ENCODE data around the gene CSTPP1. TPM values are rescaled to one million over a fixed set of nuclear protein-coding genes. Genes with fewer than 3 reads are reported as not detected.

The CSTPP1 gene
- total and polyA plus RNA-seq, 2 of the 8 experiments (the other 6 are each of a cell fraction or from before 2014, with no cell fraction given) = 24.2 to 28.7 TPM

DNA sequence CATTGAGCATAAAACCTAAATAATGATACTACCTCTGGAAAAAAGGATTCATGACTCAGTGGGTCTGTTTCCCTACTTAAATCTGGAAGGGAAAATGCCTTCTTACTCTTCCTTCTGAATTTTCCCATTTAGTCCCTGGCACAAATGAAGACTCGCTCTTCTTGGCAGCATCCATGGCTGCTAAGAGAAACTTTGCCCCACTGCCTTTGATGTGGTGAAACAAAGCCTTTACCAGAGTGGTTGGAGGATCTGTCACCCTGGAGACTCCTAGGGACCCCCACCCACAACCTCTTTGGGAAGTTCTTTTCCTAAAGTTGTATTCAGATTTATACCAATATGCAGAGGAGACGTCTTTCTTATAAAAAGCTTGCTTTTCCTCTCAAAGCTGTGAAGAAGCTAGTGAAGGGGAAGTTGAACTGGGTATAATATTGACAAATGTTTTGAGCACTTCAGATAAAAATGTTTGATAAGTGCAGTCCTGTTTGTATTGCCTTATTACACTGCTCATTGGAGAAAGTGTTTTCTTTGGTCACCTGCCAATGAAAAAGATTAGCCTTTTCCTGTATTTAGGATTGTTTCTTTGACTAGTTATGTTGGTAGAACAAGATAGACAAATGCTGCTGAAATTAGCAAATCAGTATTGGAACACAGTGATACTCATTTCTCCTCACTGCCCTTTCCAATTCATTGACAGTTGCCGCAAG, 162.8 kb downstream of the CSTPP1 start:
- POLR2A ChIA-PET (ENCODE audit: partially characterized antibody) = no interaction called here
- CTCF ChIA-PET (ENCODE audit: partially characterized antibody) = interaction anchor here (1.0 kb wide), 1 partner anchor 180 kb away, joined by 3 read pairs; no protein-coding TSS in a partner anchor

More for the DNA sequence above, 162.8 kb downstream of the CSTPP1 start:
- peaks cover 2 to 7% (median 4%) of the 10 kb centered on the region in 4 experiments; a peak in 4 of 7 replicates for H3K4me1 ChIP-seq (replicated peaks in 1 of 4; ENCODE audit: control insufficient read depth in 3 of 4, insufficient read depth in 4 of 4, low read length in 3 of 4)
- H2BK20ac ChIP-seq (ENCODE audit: low read length) = no peak overlapping the region
- H3K27ac ChIP-seq (ENCODE audit: low read depth, low read length) = no peak overlapping the region
- H4K20me1 ChIP-seq (replicated peaks in 1 of 2; ENCODE audit: control insufficient read depth in 1 of 2, insufficient read depth in 2 of 2, low read length in 2 of 2) = no peaks in the 10 kb centered on the region
- no peak overlapping the region for H3K4ac ChIP-seq (replicated peaks; ENCODE audit: insufficient read length, low read depth, low read length)
- no peak overlapping the region for H2BK120ac ChIP-seq (replicated peaks; ENCODE audit: low read depth, low read length)
- no peak overlapping the region for H3K23ac ChIP-seq (ENCODE audit: insufficient read length)
- H3K18ac ChIP-seq (ENCODE audit: extremely low read depth, low read length) = no peak overlapping the region
- DNase-seq (ENCODE audit: low read depth in 1 of 2, low spot score in 2 of 2) = no peak
- no peak overlapping the region for H2BK5ac ChIP-seq (ENCODE audit: low read depth, low read length)
- no peak overlapping the region for H3K4me2 ChIP-seq (ENCODE audit: insufficient read depth in 1 of 2, low read depth in 2 of 2, low read length in 2 of 2)
- H2AFZ ChIP-seq (ENCODE audit: low read length) = no peak overlapping the region
- H2BK12ac ChIP-seq (ENCODE audit: low read depth, low read length) = no peak overlapping the region
- no peaks in the 10 kb centered on the region for H3K79me2 ChIP-seq (ENCODE audit: control insufficient read depth in 1 of 2, insufficient read depth in 2 of 2, low read length in 2 of 2)
- FAIRE-seq = no peak
- H3K9ac ChIP-seq (replicated peaks in 1 of 4; ENCODE audit: extremely low read depth in 1 of 4, low read depth in 3 of 4, low read length in 3 of 4) = no peak overlapping the region
- H3K79me1 ChIP-seq (ENCODE audit: low read depth, low read length) = no peaks in the 10 kb centered on the region
- peaks cover 0 to 2% of the 10 kb centered on the region in 2 experiments; a peak in 1 of 4 replicates for H3K9me3 ChIP-seq (ENCODE audit: insufficient read depth in 2 of 2, low read depth in 1 of 2, low read length in 1 of 2)
- H2BK15ac ChIP-seq (ENCODE audit: low read length) = no peak overlapping the region
- WGBS, 2 experiments (ENCODE audit: extremely low coverage in 1 of 2, insufficient coverage in 1 of 2, insufficient read length in 1 of 2, insufficient replicate concordance in 2 of 2, low coverage in 1 of 2, low lambda C conversion rate in 2 of 2, missing lambda C conversion rate in 1 of 2) = 89% methylated on average over 3 of the region's 3 CpGs; no CpG with 5 or more reads in 1 of the 2 experiments
- no peaks in the 10 kb centered on the region for H3K36me3 ChIP-seq (ENCODE audit: control insufficient read depth in 2 of 4, insufficient read depth in 4 of 4, low read length in 3 of 4)
- H3K23me2 ChIP-seq (ENCODE audit: low read depth, low read length) = no peaks in the 10 kb centered on the region
- H4K91ac ChIP-seq (replicated peaks; ENCODE audit: insufficient read length, low read length) = no peak overlapping the region
- H3K56ac ChIP-seq (replicated peaks; ENCODE audit: insufficient read length, low read depth, low read length) = no peak overlapping the region
- TF ChIP-seq TBP (IDR thresholded peaks at IDR 0.05; ENCODE audit: low read depth, low read length) = no peak
- H3K14ac ChIP-seq (ENCODE audit: insufficient read length) = no peak overlapping the region
- H3K4me3 ChIP-seq (ENCODE audit: extremely low read depth in 1 of 4, insufficient read depth in 2 of 4, low read depth in 3 of 4, low read length in 4 of 4) = no peak overlapping the region
- H3K27me3 ChIP-seq (replicated peaks in 1 of 4; ENCODE audit: control insufficient read depth in 3 of 4, extremely low read depth in 1 of 4, insufficient read depth in 3 of 4, low read length in 3 of 4) = no peaks in the 10 kb centered on the region
- H2AK5ac ChIP-seq (ENCODE audit: low read depth, low read length) = no peak overlapping the region
- H4K5ac ChIP-seq (ENCODE audit: insufficient read length, low read depth, low read length) = no peak overlapping the region
- no peak overlapping the region for H4K8ac ChIP-seq (ENCODE audit: extremely low read depth, insufficient read depth, low read length)
